Activated naive CD4-positive, alpha-beta T cell treated with anti-CD3 and anti-CD28 coated beads, Interleukin-2, amount 50 U/mL, for 72 hours (primary cell): ENCODE data around the gene UNKL. TPM values are rescaled to one million over a fixed set of nuclear protein-coding genes. Genes with fewer than 3 reads are reported as not detected.

Experiments used
- ATAC-seq, 2 donors: fragments of 150-1000 bp; cut with Tn5 transposase; 2 replicates each; pipeline ENCODE4 v1.10.0; 2021; ENCODE audit warnings: mild to moderate bottlenecking in 2 of 2, moderate library complexity in 2 of 2
- DNase-seq, 2 donors: peaks; one replicate each; pipeline ENCODE4 v3.0.0; 2021 to 2022; ENCODE audit warnings: low spot score in 2 of 2
- H3K27ac Mint-ChIP-seq, 2 donors: one replicate each; pipeline ENCODE4 v1.8.0; 2022; ENCODE audit warnings: mild to moderate bottlenecking in 2 of 2, mixed read lengths in 2 of 2
- H3K36me3 Mint-ChIP-seq, 2 donors: one replicate each; pipeline ENCODE4 v1.8.0; 2022; ENCODE audit warnings: mixed read lengths in 2 of 2
- H3K9me3 Mint-ChIP-seq, 2 donors: one replicate each; pipeline ENCODE4 v1.8.0; 2022; ENCODE audit warnings: mixed read lengths in 2 of 2
- total RNA-seq, 2 donors: library from RNA; stranded (reverse); gene quantifications; one replicate each; pipeline ENCODE4 v1.2.3, GENCODE V29; 2022

UNKL gene
- total RNA-seq, 2 donors from 2014 or later, result 38.0 to 72.1 TPM

- H3K27ac Mint-ChIP-seq, result no peak overlapping the region
- no peaks in the 10 kb centered on the region for H3K9me3 Mint-ChIP-seq
- no peak for ATAC-seq
- no peak for DNase-seq
- H3K36me3 Mint-ChIP-seq, result no peaks in the 10 kb centered on the region
Observed at GRCh38 chr16:1345651-1346421, 68.7 kb downstream of the UNKL start.

- Mint-ChIP-seq H3K36me3 (no peaks in the 10 kb centered on the region), H3K27ac (no peak overlapping the region), H3K9me3 (no peaks in the 10 kb centered on the region)
- no peak for ATAC-seq
- DNase-seq, result no peak
Observed at GRCh38 chr16:1345087-1345486, 69.4 kb downstream of the UNKL start.

GRCh38 chr16:1344499-1344898, 70.0 kb downstream of the UNKL start:
- no peak for ATAC-seq
- Mint-ChIP-seq H3K36me3 (no peaks in the 10 kb centered on the region), H3K27ac (peak overlapping the region in 1 of 2 donors; percentile 65), H3K9me3 (no peaks in the 10 kb centered on the region)
- DNase-seq, result no peak

DNA sequence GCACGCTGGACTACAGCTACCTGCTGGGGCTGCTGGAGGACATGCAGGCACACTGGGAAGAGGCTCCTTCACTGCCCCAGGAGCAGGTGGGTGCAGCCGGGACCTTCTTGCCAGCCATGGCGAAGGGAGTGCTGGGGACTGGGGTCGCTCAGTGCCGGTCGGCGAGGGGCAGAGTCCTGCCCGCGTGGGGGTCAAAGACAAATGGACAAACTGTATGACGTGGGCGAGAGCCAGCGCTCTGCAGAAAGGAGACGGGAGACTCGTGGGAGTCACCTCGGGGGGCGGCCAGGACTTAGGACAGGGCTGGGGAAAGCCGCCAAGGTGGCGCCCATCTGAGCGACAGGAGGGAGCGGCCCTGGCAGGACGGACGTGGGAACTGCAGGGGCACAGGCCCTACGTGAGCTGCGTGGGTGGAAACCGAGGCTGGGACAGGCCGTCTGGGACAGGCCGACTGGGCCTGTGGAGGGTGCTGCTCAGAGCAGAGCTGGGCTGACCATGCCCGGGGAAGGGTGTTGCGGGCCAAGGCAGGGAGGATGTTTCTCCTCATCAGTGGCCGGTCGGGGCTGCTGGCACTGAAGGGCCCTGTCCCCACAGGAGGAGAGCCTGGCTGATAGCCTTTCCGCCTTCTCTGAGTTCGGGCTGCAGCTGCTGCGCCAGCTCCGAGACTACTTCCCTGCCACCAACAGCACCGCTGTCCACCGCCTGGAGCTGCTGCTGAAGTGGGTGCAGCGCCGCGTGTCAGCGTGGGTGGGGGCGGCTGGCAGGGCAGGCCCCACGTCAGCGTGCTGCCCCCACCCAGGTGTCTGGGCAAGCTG, 70.9 kb downstream of the UNKL start:
- no peak for DNase-seq
- peak overlapping the region in 1 of 2 donors; percentile 43 for H3K27ac Mint-ChIP-seq
- H3K36me3 Mint-ChIP-seq, result no peaks in the 10 kb centered on the region
- H3K9me3 Mint-ChIP-seq, result no peaks in the 10 kb centered on the region
- ATAC-seq, result no peak

DNA sequence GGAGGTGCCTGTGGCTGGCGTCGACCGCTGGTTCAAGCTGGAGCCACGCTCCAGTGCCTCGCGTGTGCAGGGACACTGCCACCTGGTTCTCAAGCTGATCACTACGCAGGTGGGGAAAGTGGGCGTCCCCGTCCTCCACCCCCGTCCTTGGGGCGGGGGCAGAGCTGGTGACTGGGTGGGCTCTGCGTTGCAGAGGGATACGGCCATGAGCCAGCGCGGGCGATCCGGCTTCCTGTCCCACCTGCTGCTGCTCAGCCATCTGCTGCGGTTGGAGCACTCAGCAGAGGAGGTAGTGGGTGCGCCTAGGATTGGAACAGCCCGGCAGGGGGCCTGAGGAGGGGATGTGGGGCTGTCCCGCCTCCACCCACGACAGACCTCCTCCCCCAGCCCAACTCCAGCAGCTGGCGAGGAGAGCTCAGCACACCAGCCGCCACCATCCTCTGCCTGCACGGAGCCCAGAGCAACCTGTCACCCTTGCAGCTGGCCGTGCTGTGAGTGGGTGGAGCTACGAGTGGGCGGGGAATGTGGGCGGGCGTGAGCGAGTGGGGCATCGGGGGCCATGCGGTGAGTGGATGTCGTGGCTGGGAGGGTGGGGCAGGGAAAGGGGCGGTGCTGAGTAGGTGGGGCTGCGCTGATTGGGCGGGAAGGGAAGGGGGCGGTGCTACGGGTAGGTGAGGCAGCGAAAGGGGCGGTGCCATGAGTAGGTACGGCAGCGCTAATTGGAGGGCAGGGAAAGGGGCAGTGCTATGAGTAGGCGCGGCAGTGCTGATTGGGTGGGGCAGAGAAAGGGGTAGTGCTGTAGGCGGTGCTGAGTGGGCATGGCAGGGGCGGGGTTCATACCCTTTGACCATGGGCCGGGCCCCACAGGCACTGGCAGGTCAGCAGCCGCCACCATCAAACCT, 71.7 kb downstream of the UNKL start:
- H3K27ac Mint-ChIP-seq, result peak overlapping the region in 1 of 2 donors; percentile 43
- H3K9me3 Mint-ChIP-seq, result no peaks in the 10 kb centered on the region
- DNase-seq, result peak; percentile 82 to 91

DNA sequence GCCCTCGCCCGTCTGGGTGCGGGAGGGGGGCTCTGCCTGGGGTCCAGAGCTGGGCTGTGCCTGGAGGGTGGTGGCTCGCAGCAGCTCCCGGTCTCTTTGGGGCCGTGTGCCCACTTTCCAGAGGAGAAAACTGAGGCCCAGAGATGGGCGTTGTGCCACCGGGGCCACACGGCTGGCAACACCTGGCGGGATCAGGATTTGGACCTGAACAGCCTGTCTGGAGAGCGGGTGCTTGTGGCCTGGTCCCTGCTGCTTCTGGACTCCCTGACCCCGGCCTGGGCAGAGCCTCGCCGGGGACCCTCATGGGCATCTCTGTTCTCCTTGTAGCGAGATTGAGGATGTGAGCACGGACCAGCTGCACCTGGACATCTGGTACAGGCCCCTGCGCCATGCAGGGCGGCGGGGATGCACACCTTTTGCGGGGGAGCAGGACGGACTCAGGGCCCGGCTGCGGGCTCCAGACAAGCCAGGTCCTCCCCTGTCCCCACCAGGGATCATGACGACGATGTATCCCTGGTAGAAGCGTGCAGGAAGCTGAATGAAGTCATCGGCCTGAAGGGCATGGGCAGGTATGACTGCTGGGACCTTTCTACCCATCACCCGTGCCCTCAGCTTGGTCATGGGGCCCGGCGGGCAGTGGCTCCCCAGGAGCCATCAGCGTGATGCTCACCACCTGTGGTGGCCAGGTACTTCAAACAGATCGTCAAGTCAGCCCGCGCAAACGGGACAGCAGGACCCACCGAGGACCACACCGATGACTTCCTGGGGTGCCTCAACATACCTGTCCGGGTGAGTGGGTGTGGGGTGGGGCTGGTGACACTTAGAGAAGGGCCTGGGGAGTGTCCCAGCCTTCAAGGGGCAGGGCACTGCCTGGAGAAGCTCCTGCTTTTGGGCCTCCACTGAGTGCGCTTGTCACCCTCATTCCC, 72.7 kb downstream of the UNKL start:
- DNase-seq (no peak), ATAC-seq (no peak)
- Mint-ChIP-seq H3K9me3 (no peaks in the 10 kb centered on the region), H3K36me3 (no peaks in the 10 kb centered on the region), H3K27ac (no peak overlapping the region)

More for the DNA sequence above, 71.7 kb downstream of the UNKL start:
- H3K36me3 Mint-ChIP-seq, result no peaks in the 10 kb centered on the region
- peak; percentile 92 to 94 for ATAC-seq

DNA sequence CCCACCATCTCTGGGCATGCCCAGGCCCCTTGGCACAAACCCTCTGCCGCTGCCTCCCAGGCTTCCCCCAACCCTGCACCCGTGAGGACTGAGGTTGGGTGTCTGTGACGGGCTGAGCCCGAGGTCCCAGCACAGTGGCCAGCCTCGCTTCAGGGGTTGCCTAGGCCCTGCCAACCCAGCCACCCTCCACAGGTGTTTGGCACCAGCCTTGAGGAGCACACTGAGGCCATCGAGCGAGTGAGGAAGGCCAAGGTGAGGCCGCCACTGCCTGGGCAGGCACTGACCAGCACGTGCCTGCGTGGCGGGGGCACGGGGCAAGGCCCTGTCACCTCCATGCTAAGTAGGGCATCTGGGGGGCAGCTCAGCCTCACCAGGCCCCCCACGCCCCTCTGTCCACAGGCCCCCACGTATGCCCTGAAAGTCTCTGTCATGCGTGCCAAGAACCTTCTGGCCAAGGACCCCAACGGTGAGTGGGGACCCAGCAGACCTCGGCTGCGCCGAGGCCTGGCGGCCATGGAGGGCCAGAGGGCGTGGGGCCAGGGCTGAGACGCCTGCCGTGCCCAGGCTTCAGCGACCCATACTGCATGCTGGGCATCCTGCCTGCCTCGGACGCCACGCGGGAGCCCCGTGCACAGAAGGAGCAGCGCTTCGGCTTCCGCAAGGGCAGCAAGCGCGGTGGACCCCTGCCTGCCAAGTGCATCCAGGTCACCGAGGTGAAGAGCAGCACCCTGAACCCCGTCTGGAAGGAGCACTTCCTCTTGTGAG, 73.6 kb downstream of the UNKL start:
- H3K9me3 Mint-ChIP-seq, result no peaks in the 10 kb centered on the region
- no peak for DNase-seq
- no peak overlapping the region for H3K27ac Mint-ChIP-seq
- no peak for ATAC-seq
- no peaks in the 10 kb centered on the region for H3K36me3 Mint-ChIP-seq

DNA sequence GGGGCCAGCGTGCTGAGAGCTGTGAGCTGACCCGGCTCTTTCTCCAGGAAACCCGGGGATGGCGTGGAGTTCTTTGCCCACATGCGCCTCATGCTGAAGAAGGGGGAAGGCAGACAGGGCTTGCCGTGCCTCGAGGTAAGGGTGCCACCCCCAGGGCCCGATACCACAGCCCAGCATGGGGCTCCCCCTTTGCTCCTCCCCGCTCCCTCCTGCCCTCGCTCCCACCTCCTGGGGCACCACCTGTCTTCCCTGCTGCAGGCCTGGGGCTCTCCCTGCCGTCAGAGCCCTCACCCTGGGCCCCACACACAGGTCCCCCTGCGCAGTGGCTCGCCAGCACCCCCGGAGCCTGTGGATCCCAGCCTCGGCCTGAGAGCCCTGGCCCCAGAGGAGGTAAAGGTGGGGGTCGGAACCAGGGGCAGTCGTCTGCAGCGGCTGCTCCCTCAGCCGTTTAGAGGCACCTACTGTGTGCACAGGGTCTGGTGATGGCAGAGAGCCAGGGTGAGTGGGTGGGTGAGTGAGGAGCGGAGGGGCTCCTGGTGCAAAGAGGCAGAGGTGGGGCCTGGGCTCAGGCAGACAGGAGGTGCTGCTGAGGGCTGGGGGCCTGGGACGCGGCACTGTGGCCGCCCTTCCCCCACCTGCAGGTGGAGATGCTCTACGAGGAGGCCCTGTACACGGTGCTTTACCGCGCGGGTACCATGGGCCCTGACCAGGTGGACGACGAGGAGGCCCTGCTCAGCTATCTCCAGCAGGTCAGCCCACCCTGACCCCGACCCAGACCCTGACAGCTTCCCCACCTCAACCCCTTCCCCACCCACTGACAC, 75.4 kb downstream of the UNKL start:
- DNase-seq (no peak), ATAC-seq (no peak)
- no peak overlapping the region for H3K27ac Mint-ChIP-seq
- no peaks in the 10 kb centered on the region for H3K36me3 Mint-ChIP-seq
- no peaks in the 10 kb centered on the region for H3K9me3 Mint-ChIP-seq

DNA sequence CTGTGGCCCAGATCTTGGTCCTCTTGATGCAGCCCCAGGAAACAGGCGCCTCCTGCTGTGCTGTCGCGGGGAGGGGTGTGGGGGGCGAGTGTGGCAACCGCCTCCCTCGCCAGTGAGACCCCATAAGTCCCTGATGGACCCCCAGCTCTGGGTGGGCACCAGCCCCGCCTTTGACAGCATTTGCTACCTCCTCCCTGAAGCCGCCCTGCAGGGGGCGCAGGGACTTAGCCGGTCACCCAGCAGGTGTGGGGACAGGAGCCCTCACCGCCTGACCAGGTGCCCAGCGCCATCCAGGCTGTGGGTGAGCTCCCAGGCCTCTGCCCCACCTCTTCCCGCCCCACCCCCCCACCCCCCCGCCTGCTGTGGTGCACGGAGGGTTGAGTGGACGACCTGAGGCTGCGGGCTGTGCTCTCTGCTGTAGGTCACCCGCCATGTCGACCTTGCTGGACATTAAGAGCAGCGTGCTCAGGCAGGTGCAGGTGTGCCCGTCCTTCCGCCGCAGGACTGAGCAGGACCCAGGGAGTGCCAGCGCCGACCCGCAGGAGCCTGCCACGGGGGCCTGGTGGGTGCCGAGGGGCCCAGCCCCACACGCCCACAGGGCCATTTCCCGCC, 76.3 kb downstream of the UNKL start:
- DNase-seq (no peak), ATAC-seq (no peak)
- H3K9me3 Mint-ChIP-seq, result no peaks in the 10 kb centered on the region
- no peak overlapping the region for H3K27ac Mint-ChIP-seq
- H3K36me3 Mint-ChIP-seq, result no peaks in the 10 kb centered on the region

GRCh38 chr16:1337486-1337885, 77.0 kb downstream of the UNKL start:
- H3K36me3 Mint-ChIP-seq, result no peaks in the 10 kb centered on the region
- H3K27ac Mint-ChIP-seq, result no peak overlapping the region
- no peak for DNase-seq
- H3K9me3 Mint-ChIP-seq, result no peaks in the 10 kb centered on the region
- no peak for ATAC-seq

DNA sequence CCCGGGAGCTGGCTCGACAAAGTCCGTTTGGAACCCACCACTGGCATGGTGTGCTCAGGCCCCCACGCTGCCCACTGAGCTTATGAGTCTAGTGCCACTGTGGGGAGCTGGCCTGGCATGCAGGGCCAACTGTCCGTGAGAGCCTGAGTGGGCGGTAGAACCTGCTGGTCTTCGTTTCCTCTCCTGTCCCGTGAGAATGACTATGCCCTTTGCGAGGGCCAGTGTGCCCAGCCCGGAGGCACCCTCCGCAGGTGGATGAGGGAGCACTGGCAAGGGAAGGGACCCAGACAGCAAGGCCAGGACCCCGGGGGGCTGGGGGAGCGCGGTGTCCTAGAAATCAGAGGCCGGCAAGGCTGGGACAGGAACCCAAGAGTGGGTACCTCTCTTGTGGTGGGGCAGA, 77.9 kb downstream of the UNKL start:
- ATAC-seq (no peak), DNase-seq (no peak)
- no peak overlapping the region for H3K27ac Mint-ChIP-seq
- H3K9me3 Mint-ChIP-seq, result no peaks in the 10 kb centered on the region
- H3K36me3 Mint-ChIP-seq, result no peaks in the 10 kb centered on the region

GRCh38 chr16:1335996-1336395, 78.5 kb downstream of the UNKL start:
- no peaks in the 10 kb centered on the region for H3K9me3 Mint-ChIP-seq
- ATAC-seq (no peak), DNase-seq (no peak)
- no peaks in the 10 kb centered on the region for H3K36me3 Mint-ChIP-seq
- H3K27ac Mint-ChIP-seq, result no peak overlapping the region

DNA sequence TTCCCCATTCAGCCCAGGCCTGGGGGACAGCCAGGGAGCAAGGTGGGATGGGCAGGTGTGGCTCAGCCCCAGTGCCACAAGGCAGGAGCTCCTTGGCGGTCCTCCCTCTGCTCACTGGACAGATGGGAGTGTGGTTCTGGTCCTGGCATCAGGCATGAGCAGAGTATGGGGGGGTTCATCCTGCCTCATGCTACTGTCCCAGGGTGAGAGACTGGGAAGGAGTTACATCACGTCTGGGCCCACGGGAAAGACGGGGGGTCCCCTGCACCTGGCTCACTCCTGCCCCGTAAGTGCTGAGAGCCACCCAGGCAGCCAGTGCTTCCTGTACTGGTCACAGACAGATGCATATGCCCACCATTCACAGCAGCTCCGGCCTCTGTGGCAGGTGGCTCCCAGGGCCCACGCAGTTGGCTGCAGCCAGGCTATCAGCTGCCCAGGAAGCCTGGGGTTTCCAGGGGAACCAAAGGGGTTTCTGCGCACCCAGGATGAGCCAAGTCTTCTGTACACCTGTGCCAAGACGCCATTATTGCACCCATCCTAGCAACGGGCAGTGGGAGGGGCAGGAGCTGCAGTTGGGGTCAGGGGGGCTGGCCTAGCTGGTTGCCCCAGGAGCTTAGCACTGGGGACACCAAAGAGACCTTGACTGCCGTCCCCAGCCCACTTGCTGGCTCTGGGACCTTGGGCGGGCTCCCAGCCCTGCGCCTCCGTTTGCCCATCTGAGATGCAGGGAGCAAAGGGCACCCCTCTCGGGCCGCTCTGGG, 79.1 kb downstream of the UNKL start:
- Mint-ChIP-seq H3K27ac (no peak overlapping the region), H3K9me3 (no peaks in the 10 kb centered on the region), H3K36me3 (no peaks in the 10 kb centered on the region)
- ATAC-seq, result no peak
- no peak for DNase-seq

DNA sequence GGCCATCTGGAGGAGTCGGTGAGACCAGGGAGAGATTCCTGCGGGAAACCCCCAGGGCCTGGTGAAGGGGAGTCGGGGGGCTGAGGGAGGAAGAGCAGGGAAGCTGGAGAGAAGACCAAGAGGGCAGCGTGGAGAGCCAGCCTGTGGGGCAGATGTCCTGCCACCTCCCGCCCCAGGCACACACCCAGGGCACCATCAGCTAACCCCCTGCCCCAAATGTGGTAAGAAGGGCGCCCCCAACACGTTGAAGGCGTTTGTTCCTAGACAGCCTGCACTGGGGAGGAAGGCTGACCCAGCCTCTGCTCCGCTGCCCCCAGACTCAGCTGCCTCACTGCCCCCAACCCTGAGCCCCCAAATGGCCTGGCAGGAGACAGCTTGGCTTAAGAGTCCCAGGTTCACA, 79.8 kb downstream of the UNKL start:
- Mint-ChIP-seq H3K9me3 (no peaks in the 10 kb centered on the region), H3K36me3 (no peaks in the 10 kb centered on the region), H3K27ac (no peak overlapping the region)
- no peak for DNase-seq
- ATAC-seq, result no peak
